BJ (cell line): Measurements from ENCODE around the gene PCDHGA5. TPM values are rescaled to one million over a fixed set of nuclear protein-coding genes. Genes with fewer than 3 reads are reported as not detected.
A peak's percentile ranks its signal among the peaks of the same experiment; 100 is the strongest.

Source experiments
- CTCF ChIA-PET: fragments of 350-600 bp; formaldehyde crosslinking; extraction: SDS; loops from one replicate; lab custom pipeline; 2021; ENCODE audit warnings: antibody characterized with exemption, inconsistent platforms; lab: Yijun Ruan, JAX
- POLR2A ChIA-PET: fragments of 300-600 bp; sonication (Branson Sonifier 250); formaldehyde crosslinking; extraction: SDS; loops from one replicate; lab custom pipeline; 2021; ENCODE audit warnings: antibody characterized with exemption; lab: Charles Lee
- DNase-seq: peaks from one replicate; pipeline ENCODE4 v3.0.0-alpha.2; 2011; ENCODE audit warnings: low read depth
- H3K27me3 ChIP-seq: 2 replicates; pipeline ENCODE4 v1.6.0; 2011; ENCODE audit warnings: low read length; ENCODE audit not compliant: control insufficient read depth, insufficient read depth
- H3K36me3 ChIP-seq: 2 replicates; pipeline ENCODE4 v1.5.1; 2011; ENCODE audit warnings: low read length; ENCODE audit not compliant: control insufficient read depth, insufficient read depth
- H3K4me3 ChIP-seq: 2 replicates; pipeline ENCODE4 v1.5.1; 2011; ENCODE audit warnings: low read depth, mild to moderate bottlenecking, control low read depth, low read length
- CTCF ChIP-seq: IDR thresholded peaks from 2 replicates; pipeline ENCODE4 v1.5.1; 2011; ENCODE audit warnings: low read depth, mild to moderate bottlenecking, control low read depth, inconsistent platforms, low read length, moderate library complexity; ENCODE audit not compliant: insufficient read depth
- polyA plus RNA-seq: library from polyadenylated mRNA; depleted of rRNA; stranded (reverse); fragments of >200 nt; gene quantifications from 2 replicates; pipeline ENCODE4 v1.2.3, GENCODE V29; 2011

PCDHGA5 gene
- polyA plus RNA-seq, 1 experiment: 1.6 TPM

- no peaks in the 10 kb centered on the region; the same call in 1 of the 2 replicates for H3K36me3 ChIP-seq
- H3K4me3 ChIP-seq: no peak overlapping the region
- ChIA-PET POLR2A (no interaction called here), CTCF (interaction anchor here (0.9 to 4.2 kb wide), 9 partner anchors 15 to 166 kb away, joined by 3 to 28 read pairs (median 4); partner anchors contain the start of genes PCDHGA10, PCDHGA11, PCDHGA4 and PCDHGA7)
- no peak for TF ChIP-seq CTCF
- H3K27me3 ChIP-seq: no peaks in the 10 kb centered on the region
- no peak for DNase-seq
Observed at GRCh38 chr5:141398608-141399007, 34.6 kb downstream of the PCDHGA5 start.

- no peaks in the 10 kb centered on the region for H3K27me3 ChIP-seq
- no peaks in the 10 kb centered on the region; the same call in 1 of the 2 replicates for H3K36me3 ChIP-seq
- POLR2A ChIA-PET: no interaction called here
- no peak for DNase-seq
- CTCF ChIA-PET: interaction anchor here (1.0 to 1.7 kb wide), 5 partner anchors 13 to 218 kb away, joined by 3 to 4 read pairs (median 3); partner anchors contain the start of genes PCDHB16 and PCDHGA10
- H3K4me3 ChIP-seq: no peak overlapping the region
- TF ChIP-seq CTCF: no peak
Observed at GRCh38 chr5:141399555-141400258, 35.7 kb downstream of the PCDHGA5 start.

GRCh38 chr5:141402553-141403243 lies 38.7 kb downstream of the PCDHGA5 start, which contains the start of gene PCDHGA9:
Gene PCDHGA9 (plus strand): TSS chr5:141402778. CDS start chr5:141402953, 175 bp downstream.
- CTCF ChIA-PET: interaction anchor here (0.6 to 1.5 kb wide), 4 partner anchors 12 to 161 kb away, joined by 3 to 8 read pairs (median 4); no protein-coding TSS in a partner anchor
- peak; percentile 35; the same call in 1 of the 2 replicates for TF ChIP-seq CTCF
- no peak for DNase-seq
- H3K4me3 ChIP-seq: no peak within 1 kb of the TSS
- no peaks in the 10 kb centered on the region; the same call in 1 of the 2 replicates for H3K36me3 ChIP-seq
- H3K27me3 ChIP-seq: no peaks in the 10 kb centered on the region
- POLR2A ChIA-PET: no interaction called here

GRCh38 chr5:141403387-141403786 lies 39.4 kb downstream of the PCDHGA5 start:
- DNase-seq: no peak
- TF ChIP-seq CTCF: no peak
- POLR2A ChIA-PET: no interaction called here
- Histone ChIP-seq H3K27me3 (no peaks in the 10 kb centered on the region), H3K36me3 (no peaks in the 10 kb centered on the region; the same call in 1 of the 2 replicates), H3K4me3 (no peak overlapping the region)
- CTCF ChIA-PET: interaction anchor here (0.6 to 1.5 kb wide), 5 partner anchors 13 to 161 kb away, joined by 3 to 8 read pairs (median 3); no protein-coding TSS in a partner anchor
